ENCODE results near the gene SMARCC1.

SMARCC1 gene

GRCh38 chr3:47614788-47615187 is 166.9 kb downstream of the SMARCC1 start:
- Histone ChIP-seq H3K27me3 (no peaks in the 10 kb centered on the region), H3K4me1 (peaks cover 0 to 44% (median 12%) of the 10 kb centered on the region in 4 donors), H3K36me3 (peaks cover 35 to 47% (median 41%) of the 10 kb centered on the region in 3 donors), H3K9me3 (no peaks in the 10 kb centered on the region), H3K4me3 (no peak overlapping the region), H3K27ac (peak overlapping the region in 1 of 2 donors; percentile 23)
- intact Hi-C loops (cut with DNase I; ENCODE audit: low total_unique reads): no loop called here
- no peak for DNase-seq
- no peak for TF ChIP-seq CTCF (IDR thresholded peaks at IDR 0.05)

- no peaks in the 10 kb centered on the region for H3K9me3 ChIP-seq
- H3K27me3 ChIP-seq: no peaks in the 10 kb centered on the region
- no peak overlapping the region for H3K4me3 ChIP-seq
- DNase-seq: no peak
- intact Hi-C loops (cut with DNase I; ENCODE audit: low total_unique reads): no loop called here
- H3K27ac ChIP-seq: peak overlapping the region in 1 of 2 donors; percentile 66
- TF ChIP-seq CTCF (IDR thresholded peaks at IDR 0.05): no peak
- H3K4me1 ChIP-seq: peaks cover 0 to 44% (median 12%) of the 10 kb centered on the region in 4 donors
- H3K36me3 ChIP-seq: peaks cover 35 to 47% (median 40%) of the 10 kb centered on the region in 3 donors
Measured at GRCh38 chr3:47613722-47614121, 168.0 kb downstream of the SMARCC1 start.

- no peaks in the 10 kb centered on the region for H3K9me3 ChIP-seq
- intact Hi-C loops (cut with DNase I; ENCODE audit: low total_unique reads): no loop called here
- H3K4me1 ChIP-seq: peaks cover 0 to 44% (median 12%) of the 10 kb centered on the region in 4 donors
- DNase-seq: no peak
- peak overlapping the region; percentile 21 to 66 for H3K27ac ChIP-seq
- TF ChIP-seq CTCF (IDR thresholded peaks at IDR 0.05): no peak
- peaks cover 35 to 47% (median 37%) of the 10 kb centered on the region in 3 donors for H3K36me3 ChIP-seq
- H3K4me3 ChIP-seq: no peak overlapping the region
- H3K27me3 ChIP-seq: no peaks in the 10 kb centered on the region
Measured at GRCh38 chr3:47612879-47613278, 168.8 kb downstream of the SMARCC1 start.

GRCh38 chr3:47612178-47612577 is 169.5 kb downstream of the SMARCC1 start:
- H3K27me3 ChIP-seq: no peaks in the 10 kb centered on the region
- no peak for DNase-seq
- no peak overlapping the region for H3K4me3 ChIP-seq
- H3K27ac ChIP-seq: peak overlapping the region; percentile 21 to 66
- H3K36me3 ChIP-seq: peaks cover 30 to 46% (median 34%) of the 10 kb centered on the region in 3 donors
- no peak for TF ChIP-seq CTCF (IDR thresholded peaks at IDR 0.05)
- no peaks in the 10 kb centered on the region for H3K9me3 ChIP-seq
- intact Hi-C loops (cut with DNase I; ENCODE audit: low total_unique reads): no loop called here
- peaks cover 0 to 44% (median 12%) of the 10 kb centered on the region in 4 donors for H3K4me1 ChIP-seq

- H3K36me3 ChIP-seq: peaks cover 24 to 45% (median 38%) of the 10 kb centered on the region in 3 donors
- DNase-seq: no peak
- intact Hi-C loops (cut with DNase I; ENCODE audit: low total_unique reads): no loop called here
Measured at GRCh38 chr3:47611576-47611975, 170.1 kb downstream of the SMARCC1 start.

More at GRCh38 chr3:47611576-47611975, 170.1 kb downstream of the SMARCC1 start:
- no peaks in the 10 kb centered on the region for H3K9me3 ChIP-seq
- peaks cover 0 to 44% (median 12%) of the 10 kb centered on the region in 4 donors for H3K4me1 ChIP-seq
- H3K27me3 ChIP-seq: no peaks in the 10 kb centered on the region
- H3K4me3 ChIP-seq: no peak overlapping the region
- no peak for TF ChIP-seq CTCF (IDR thresholded peaks at IDR 0.05)
- H3K27ac ChIP-seq: peak overlapping the region in 1 of 2 donors; percentile 66
